Suprapubic skin (tissue), 4 donors: ENCODE measurements around the gene RSRP1. TPM values are rescaled to one million over a fixed set of nuclear protein-coding genes. Genes with fewer than 3 reads are reported as not detected.
A peak's percentile ranks its signal among the peaks of the same experiment; 100 is the strongest.
"Not testable (repeated sequence)": the region's sequence is repeated elsewhere in the genome, so short reads cannot be mapped to it uniquely, and the experiment has no call there.

ENCODE experiments used
- DNase-seq, 2 donors: peaks; one replicate each; pipeline ENCODE4 v3.0.0-alpha.2; 2019; ENCODE audit warnings: low spot score in 2 of 2
- H3K27ac ChIP-seq: fragments of 200-600 bp; sonication (generic); one replicate; pipeline ENCODE4 v1.5.1; 2019
- H3K27me3 ChIP-seq: fragments of 200-600 bp; sonication (generic); one replicate; pipeline ENCODE4 v1.5.1; 2019
- H3K36me3 ChIP-seq: fragments of 200-600 bp; sonication (generic); one replicate; pipeline ENCODE4 v1.5.1; 2019
- H3K4me1 ChIP-seq: fragments of 200-600 bp; sonication (generic); one replicate; pipeline ENCODE4 v1.5.1; 2019
- H3K4me3 ChIP-seq: fragments of 200-600 bp; sonication (generic); one replicate; pipeline ENCODE4 v1.5.1; 2019; ENCODE audit warnings: mild to moderate bottlenecking
- H3K9me3 ChIP-seq: fragments of 200-600 bp; sonication (generic); one replicate; pipeline ENCODE4 v1.5.1; 2019
- CTCF ChIP-seq, 2 donors: fragments of 200-600 bp in 1 of 2; fragments of 450-650 bp in 1 of 2; sonication (generic) in 1 of 2; IDR thresholded peaks; one replicate each; pipeline ENCODE4 v1.5.1; 2016 to 2019; ENCODE audit warnings: antibody characterized with exemption in 2 of 2, mild to moderate bottlenecking in 1 of 2, moderate library complexity in 1 of 2
- EP300 ChIP-seq: sonication (generic); formaldehyde crosslinking; IDR thresholded peaks from one replicate; pipeline ENCODE4 v1.6.1; 2017; ENCODE audit warnings: antibody characterized with exemption
- POLR2A ChIP-seq, 2 donors: fragments of 450-650 bp; IDR thresholded peaks; one replicate each; pipeline ENCODE4 v1.6.1; 2017; ENCODE audit warnings: antibody characterized with exemption in 2 of 2, mild to moderate bottlenecking in 2 of 2, moderate library complexity in 2 of 2
- POLR2AphosphoS5 ChIP-seq, 3 donors: sonication (generic); formaldehyde crosslinking; IDR thresholded peaks; one replicate each; pipeline ENCODE4 v1.6.1; 2017; ENCODE audit warnings: antibody characterized with exemption in 3 of 3
- WGBS: methylation state at CpG from one replicate; pipeline ENCODE4 v1.1.5; 2018; 5-methylcytosine and 5-hydroxymethylcytosine counted together
- total RNA-seq, 4 donors: library from RNA; depleted of rRNA; stranded (reverse); fragments of >200 nt; gene quantifications; one replicate each; pipeline ENCODE4 v1.1.0, GENCODE V29; 2016

The RSRP1 gene
- total RNA-seq, 4 donors from 2014 or later, result 78.9 to 304 (median 120) TPM

- no peak for DNase-seq
- peak overlapping the region; percentile 99 for H3K27ac ChIP-seq
- H3K9me3 ChIP-seq, result no peaks in the 10 kb centered on the region
- no peaks in the 10 kb centered on the region for H3K27me3 ChIP-seq
- H3K4me1 ChIP-seq, result peaks cover 32% of the 10 kb centered on the region
- TF ChIP-seq EP300 (no peak), POLR2A (IDR thresholded peaks at IDR 0.05) (no peak), CTCF (IDR thresholded peaks at IDR 0.05) (no peak), POLR2AphosphoS5 (IDR thresholded peaks at IDR 0.05) (no peak)
- WGBS, result 22% methylated on average over 30 of the region's 30 CpGs
- peak overlapping the region; percentile 80 for H3K4me3 ChIP-seq
- peaks cover 41% of the 10 kb centered on the region for H3K36me3 ChIP-seq
Observed at GRCh38 chr1:25245809-25246599, 1.2 kb downstream of the RSRP1 start.

DNA sequence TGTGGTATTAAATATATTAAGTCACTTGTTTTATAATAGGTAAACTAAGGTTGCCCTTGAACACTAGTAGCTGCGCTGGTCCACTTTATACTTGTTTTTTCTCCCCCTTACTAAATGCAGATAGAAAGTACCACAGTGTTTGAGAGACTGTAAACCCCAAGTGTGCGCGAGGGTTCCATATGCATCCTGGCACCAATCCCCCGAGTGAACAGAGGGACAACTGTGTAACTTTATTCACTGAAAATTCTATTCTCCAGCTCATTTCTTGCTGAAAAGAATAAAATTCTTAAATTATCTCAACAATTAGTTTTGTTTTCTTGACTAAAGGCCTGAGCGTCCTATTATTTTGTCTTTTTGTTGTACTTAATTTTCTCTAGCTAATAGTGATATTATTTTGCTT, 1.9 kb downstream of the RSRP1 start:
- WGBS, result 78% methylated on average over 5 of the region's 5 CpGs
- no peaks in the 10 kb centered on the region for H3K27me3 ChIP-seq
- H3K4me1 ChIP-seq, result peaks cover 38% of the 10 kb centered on the region
- peaks cover 41% of the 10 kb centered on the region for H3K36me3 ChIP-seq
- no peak overlapping the region for H3K27ac ChIP-seq
- H3K9me3 ChIP-seq, result no peaks in the 10 kb centered on the region
- DNase-seq, result no peak
- peak overlapping the region; percentile 80 for H3K4me3 ChIP-seq
- TF ChIP-seq POLR2AphosphoS5 (IDR thresholded peaks at IDR 0.05), result no peak
- TF ChIP-seq POLR2A (IDR thresholded peaks at IDR 0.05), result no peak
- no peak for TF ChIP-seq EP300
- no peak for TF ChIP-seq CTCF (IDR thresholded peaks at IDR 0.05)

- 46% methylated on average over 6 of the region's 6 CpGs for WGBS
- no peak for DNase-seq
- Histone ChIP-seq H3K9me3 (no peaks in the 10 kb centered on the region), H3K27ac (no peak overlapping the region), H3K36me3 (peaks cover 41% of the 10 kb centered on the region), H3K4me3 (no peak overlapping the region), H3K27me3 (no peaks in the 10 kb centered on the region), H3K4me1 (peaks cover 49% of the 10 kb centered on the region)
- TF ChIP-seq POLR2AphosphoS5 (IDR thresholded peaks at IDR 0.05), result no peak
- TF ChIP-seq POLR2A (IDR thresholded peaks at IDR 0.05), result no peak
- TF ChIP-seq EP300, result no peak
- no peak for TF ChIP-seq CTCF (IDR thresholded peaks at IDR 0.05)
Observed at GRCh38 chr1:25243907-25244306, 3.3 kb downstream of the RSRP1 start.

GRCh38 chr1:25239681-25240541, 7.3 kb downstream of the RSRP1 start:
- DNase-seq, result peak; percentile 94 to 96
- Histone ChIP-seq H3K4me3 (peak overlapping the region; percentile 49), H3K9me3 (no peaks in the 10 kb centered on the region), H3K36me3 (peaks cover 37% of the 10 kb centered on the region), H3K27ac (peak overlapping the region; percentile 88), H3K27me3 (no peaks in the 10 kb centered on the region), H3K4me1 (peaks cover 30% of the 10 kb centered on the region)
- peak; percentile 54 to 74 for TF ChIP-seq CTCF (IDR thresholded peaks at IDR 0.05)
- TF ChIP-seq EP300, result no peak
- peak in 1 of 2 donors; percentile 39 for TF ChIP-seq POLR2A (IDR thresholded peaks at IDR 0.05)
- peak in 1 of 3 donors; percentile 44 for TF ChIP-seq POLR2AphosphoS5 (IDR thresholded peaks at IDR 0.05)
- 2% methylated on average over 41 of the region's 41 CpGs for WGBS

DNA sequence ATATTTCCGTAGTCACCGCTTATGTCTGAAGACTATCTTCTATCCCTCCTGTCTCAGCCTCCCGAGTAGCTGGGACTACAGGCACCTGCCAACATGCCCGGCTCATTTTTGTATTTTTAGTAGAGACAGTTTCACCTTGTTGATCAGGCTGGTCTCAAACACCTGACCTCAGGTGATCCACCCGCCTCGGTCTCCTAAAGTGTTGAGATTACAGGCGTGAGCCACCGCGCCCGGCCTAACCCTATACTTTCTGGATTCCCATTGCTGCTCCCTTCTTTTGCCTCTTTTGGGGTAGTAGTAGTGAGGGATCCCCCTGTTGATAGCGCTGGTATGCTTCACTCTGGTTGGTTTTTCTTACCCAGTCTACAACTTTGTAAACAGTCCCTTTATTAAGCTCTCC, 9.2 kb downstream of the RSRP1 start:
- Histone ChIP-seq H3K4me1 (peaks cover 31% of the 10 kb centered on the region), H3K36me3 (peaks cover 19% of the 10 kb centered on the region), H3K27ac (no peak overlapping the region), H3K9me3 (no peaks in the 10 kb centered on the region), H3K27me3 (no peaks in the 10 kb centered on the region), H3K4me3 (no peak overlapping the region)
- no peak for DNase-seq
- no peak for TF ChIP-seq POLR2AphosphoS5 (IDR thresholded peaks at IDR 0.05)
- TF ChIP-seq POLR2A (IDR thresholded peaks at IDR 0.05), result no peak
- TF ChIP-seq EP300, result no peak
- 93% methylated on average over 11 of the region's 11 CpGs for WGBS

- H3K4me1 ChIP-seq, result peaks cover 40% of the 10 kb centered on the region
- H3K27ac ChIP-seq, H3K4me3 ChIP-seq, H3K36me3 ChIP-seq, H3K27me3 ChIP-seq, H3K9me3 ChIP-seq: not testable (repeated sequence)
- peak in 1 of 2 donors; percentile 41 for DNase-seq
- WGBS, result 93% methylated on average over 7 of the region's 7 CpGs
Observed at GRCh38 chr1:25236261-25236660, 11.0 kb downstream of the RSRP1 start.

- H3K27ac ChIP-seq, H3K36me3 ChIP-seq, H3K9me3 ChIP-seq, H3K4me3 ChIP-seq, H3K27me3 ChIP-seq: not testable (repeated sequence)
- DNase-seq, result peak in 1 of 2 donors; percentile 28
- 98% methylated on average over 10 of the region's 10 CpGs for WGBS
- peaks cover 39% of the 10 kb centered on the region for H3K4me1 ChIP-seq
Observed at GRCh38 chr1:25235411-25235810, 11.8 kb downstream of the RSRP1 start.
